Measurements from ENCODE around the gene SMDT1. TPM values are rescaled to one million over a fixed set of nuclear protein-coding genes. Genes with fewer than 3 reads are reported as not detected.

SMDT1 gene
- total and polyA plus RNA-seq, 2 of the 4 experiments (the other 2 are of a cell fraction), result 2.3 to 15.7 TPM

GRCh38 chr22:42062506-42063170 lies 16.9 kb upstream of the SMDT1 start:
- Histone ChIP-seq H3K9ac (ENCODE audit: low read depth, low read length) (no peak overlapping the region), H3K79me1 (ENCODE audit: low read depth in 1 of 2, low read length in 2 of 2) (no peaks in the 10 kb centered on the region), H3K27ac (ENCODE audit: insufficient read depth, low read length) (no peak overlapping the region), H3K18ac (ENCODE audit: low read depth, low read length) (no peak overlapping the region), H2BK15ac (ENCODE audit: low read depth, low read length) (no peak overlapping the region), H3K9me3 (ENCODE audit: control insufficient read depth, insufficient read depth, low read length) (no peaks in the 10 kb centered on the region), H3K4me1 (ENCODE audit: control insufficient read depth, insufficient read depth, low read length) (no peaks in the 10 kb centered on the region), H2BK5ac (ENCODE audit: low read depth, low read length, poor library complexity, severe bottlenecking) (no peak overlapping the region), H4K20me1 (ENCODE audit: insufficient read depth, low read length) (no peaks in the 10 kb centered on the region), H4K5ac (ENCODE audit: low read depth, low read length) (no peak overlapping the region), H3K56ac (ENCODE audit: extremely low read depth, insufficient read depth, low read length) (no peak overlapping the region), H2AK9ac (replicated peaks; ENCODE audit: low read depth, low read length, poor library complexity) (no peak overlapping the region), H4K91ac (ENCODE audit: insufficient read depth, low read depth, low read length) (no peak overlapping the region), H4K8ac (ENCODE audit: low read depth in 2 of 2, low read length in 2 of 2) (no peak overlapping the region), H3K4ac (ENCODE audit: low read depth, low read length) (no peak overlapping the region), H3K9me1 (ENCODE audit: insufficient read depth, low read length) (0 out of 2 replicates have a peak, but pooled peaks cover 2% of the 10 kb centered on the region), H3K27me3 (ENCODE audit: control insufficient read depth, insufficient read depth, low read length) (no peaks in the 10 kb centered on the region), H2BK120ac (ENCODE audit: low read depth, low read length) (no peak overlapping the region), H3K36me3 (ENCODE audit: control insufficient read depth, insufficient read depth, low read length) (peaks cover 48% of the 10 kb centered on the region), H2AK5ac (ENCODE audit: low read depth, low read length) (no peak overlapping the region), H3K4me2 (ENCODE audit: low read depth, low read length) (no peak overlapping the region), H3K4me3 (ENCODE audit: insufficient read depth, low read depth, low read length) (no peak overlapping the region), H2BK20ac (ENCODE audit: low read depth, low read length) (no peak overlapping the region), H3K14ac (replicated peaks; ENCODE audit: low read depth, low read length) (no peak overlapping the region), H3K23ac (ENCODE audit: low read depth, low read length) (no peak overlapping the region), H2AFZ (replicated peaks; ENCODE audit: low read length, poor library complexity) (no peak overlapping the region)
- TF ChIP-seq RFX5 (IDR thresholded peaks at IDR 0.05; ENCODE audit: low read depth, low read length), result no peak
- no peak for TF ChIP-seq MXI1 (IDR thresholded peaks at IDR 0.05; ENCODE audit: borderline replicate concordance, low read depth, low read length)
- no peak for TF ChIP-seq RCOR1 (IDR thresholded peaks at IDR 0.05; ENCODE audit: insufficient replicate concordance, low read length)
- no peak for TF ChIP-seq CHD1 (IDR thresholded peaks at IDR 0.05; ENCODE audit: low read depth, low read length)
- intact Hi-C loops (cut with micrococcal nuclease), result no loop called here
- no peak for ATAC-seq (ENCODE audit: low read depth)
- in situ Hi-C loops (cut with MboI; ENCODE audit: low sequenced_read_pairs), result no loop called here
- dilution Hi-C loops (cut with HindIII; ENCODE audit: low sequenced_read_pairs, unreplicated experiment), result no loop called here
- CTCF ChIA-PET, result no interaction called here
- POLR2A ChIA-PET (ENCODE audit: unreplicated experiment), result no interaction called here
- DNase-seq, result no peak
- BruUV-seq (replicated peaks), result no TSS peak
- 80% methylated on average over 1 of the region's 10 CpGs; no CpG with 5 or more reads in 1 of the 2 experiments for WGBS, 2 experiments (ENCODE audit: extremely low coverage in 2 of 2, insufficient read length in 1 of 2)
